B cell (primary cell): ENCODE data around the gene SLIT3.

Experiments used
- EZH2 ChIP-seq: IDR thresholded peaks from 2 replicates; pipeline ENCODE4 v1.6.1; 2012; ENCODE audit warnings: borderline replicate concordance, low read depth, mild to moderate bottlenecking, moderate library complexity, low read length; ENCODE audit not compliant: insufficient read depth, poor library complexity, severe bottlenecking
- TF ChIP-seq, protein P1 (sequence below): fragments of 200-600 bp; IDR thresholded peaks from one replicate; pipeline ENCODE4 v1.8.0; 2022; ENCODE audit warnings: antibody characterized with exemption, mild to moderate bottlenecking

- TF ChIP-seq, protein P1, sequence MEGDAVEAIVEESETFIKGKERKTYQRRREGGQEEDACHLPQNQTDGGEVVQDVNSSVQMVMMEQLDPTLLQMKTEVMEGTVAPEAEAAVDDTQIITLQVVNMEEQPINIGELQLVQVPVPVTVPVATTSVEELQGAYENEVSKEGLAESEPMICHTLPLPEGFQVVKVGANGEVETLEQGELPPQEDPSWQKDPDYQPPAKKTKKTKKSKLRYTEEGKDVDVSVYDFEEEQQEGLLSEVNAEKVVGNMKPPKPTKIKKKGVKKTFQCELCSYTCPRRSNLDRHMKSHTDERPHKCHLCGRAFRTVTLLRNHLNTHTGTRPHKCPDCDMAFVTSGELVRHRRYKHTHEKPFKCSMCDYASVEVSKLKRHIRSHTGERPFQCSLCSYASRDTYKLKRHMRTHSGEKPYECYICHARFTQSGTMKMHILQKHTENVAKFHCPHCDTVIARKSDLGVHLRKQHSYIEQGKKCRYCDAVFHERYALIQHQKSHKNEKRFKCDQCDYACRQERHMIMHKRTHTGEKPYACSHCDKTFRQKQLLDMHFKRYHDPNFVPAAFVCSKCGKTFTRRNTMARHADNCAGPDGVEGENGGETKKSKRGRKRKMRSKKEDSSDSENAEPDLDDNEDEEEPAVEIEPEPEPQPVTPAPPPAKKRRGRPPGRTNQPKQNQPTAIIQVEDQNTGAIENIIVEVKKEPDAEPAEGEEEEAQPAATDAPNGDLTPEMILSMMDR: no peak
- TF ChIP-seq EZH2: no peak
Observed at GRCh38 chr5:169183576-169183975, 117.4 kb downstream of the SLIT3 start.
